ENCODE data around the gene LGALS14. TPM values are rescaled to one million over a fixed set of nuclear protein-coding genes. Genes with fewer than 3 reads are reported as not detected.

Gene LGALS14
- total RNA-seq, 1 experiment from 2014 or later, result not detected

- Histone ChIP-seq H3K36me3 (ENCODE audit: control insufficient read depth in 1 of 2, insufficient read depth in 2 of 2, low read length in 2 of 2) (no peaks in the 10 kb centered on the region), H3K27me3 (ENCODE audit: insufficient read depth, low read length) (0 out of 2 replicates have a peak, but pooled peaks cover 3% of the 10 kb centered on the region), H3K4me2 (ENCODE audit: low read length) (no peak overlapping the region), H3K9me3 (ENCODE audit: control insufficient read depth in 1 of 2, insufficient read depth in 1 of 2, low read depth in 1 of 2, low read length in 2 of 2) (no peaks in the 10 kb centered on the region), H3K4me1 (ENCODE audit: control insufficient read depth in 1 of 2, insufficient read depth in 2 of 2, low read length in 2 of 2) (peaks cover 0 to 5% of the 10 kb centered on the region in 2 experiments; a peak in 1 of 4 replicates), H3K9me2 (ENCODE audit: insufficient read depth) (no peaks in the 10 kb centered on the region), H3K27ac (ENCODE audit: low read depth, low read length) (no peak overlapping the region), H3K4me3 (replicated peaks in 1 of 2; ENCODE audit: low read depth in 1 of 2, low read length in 2 of 2) (no peak overlapping the region), H2AFZ (ENCODE audit: low read depth, low read length, poor library complexity, severe bottlenecking) (no peak overlapping the region), H3K79me2 (ENCODE audit: insufficient read depth, low read length) (no peaks in the 10 kb centered on the region), H4K20me1 (ENCODE audit: insufficient read depth) (no peaks in the 10 kb centered on the region), H3K9ac (ENCODE audit: low read length) (no peak overlapping the region)
- no peak for DNase-seq (ENCODE audit: low read depth, low spot score)
- ChIA-PET CTCF (interaction anchor here (1.5 to 4.0 kb wide), 4 partner anchors 117 to 232 kb away, joined by 4 to 47 read pairs (median 11); no protein-coding TSS in a partner anchor), RAD21 (ENCODE audit: low non-redundant PET in 1 of 2, low total read pairs in 2 of 2, uncharacterized antibody in 2 of 2, unreplicated experiment in 2 of 2) (no interaction called here), POLR2A (no interaction called here)
- no TSS peak for BruUV-seq (replicated peaks)
- no peak for TF ChIP-seq REST (IDR thresholded peaks at IDR 0.05; ENCODE audit: low read depth)
- TF ChIP-seq ATF3 (IDR thresholded peaks at IDR 0.05), result no peak
- ATAC-seq, result no peak
- intact Hi-C loops (cut with micrococcal nuclease), result no loop called here
Observed at GRCh38 chr19:39670998-39671397, 33.3 kb upstream of the LGALS14 start.

GRCh38 chr19:39671739-39672363, 32.4 kb upstream of the LGALS14 start:
- DNase-seq (ENCODE audit: low read depth, low spot score) (peak; percentile 66), ATAC-seq (peak; percentile 96)
- ChIA-PET POLR2A (no interaction called here), CTCF (interaction anchor here (1.0 to 4.0 kb wide), 6 partner anchors 118 to 233 kb away, joined by 3 to 47 read pairs (median 6); no protein-coding TSS in a partner anchor), RAD21 (ENCODE audit: low non-redundant PET in 1 of 2, low total read pairs in 2 of 2, uncharacterized antibody in 2 of 2, unreplicated experiment in 2 of 2) (no interaction called here)
- Histone ChIP-seq H3K4me1 (ENCODE audit: control insufficient read depth in 1 of 2, insufficient read depth in 2 of 2, low read length in 2 of 2) (peaks cover 0 to 6% of the 10 kb centered on the region in 2 experiments; a peak in 1 of 4 replicates), H3K9ac (ENCODE audit: low read length) (no peak overlapping the region), H3K9me3 (ENCODE audit: control insufficient read depth in 1 of 2, insufficient read depth in 1 of 2, low read depth in 1 of 2, low read length in 2 of 2) (no peaks in the 10 kb centered on the region), H4K20me1 (ENCODE audit: insufficient read depth) (no peaks in the 10 kb centered on the region), H3K27me3 (ENCODE audit: insufficient read depth, low read length) (0 out of 2 replicates have a peak, but pooled peaks cover 3% of the 10 kb centered on the region), H3K4me3 (replicated peaks in 1 of 2; ENCODE audit: low read depth in 1 of 2, low read length in 2 of 2) (no peak overlapping the region), H3K27ac (ENCODE audit: low read depth, low read length) (no peak overlapping the region), H3K9me2 (ENCODE audit: insufficient read depth) (no peaks in the 10 kb centered on the region), H3K4me2 (ENCODE audit: low read length) (no peak overlapping the region), H3K36me3 (ENCODE audit: control insufficient read depth in 1 of 2, insufficient read depth in 2 of 2, low read length in 2 of 2) (no peaks in the 10 kb centered on the region), H2AFZ (ENCODE audit: low read depth, low read length, poor library complexity, severe bottlenecking) (peak overlapping the region; percentile 69), H3K79me2 (ENCODE audit: insufficient read depth, low read length) (no peaks in the 10 kb centered on the region)
- BruUV-seq (replicated peaks), result no TSS peak
- intact Hi-C loops (cut with micrococcal nuclease), result loop anchor here (1.0 kb wide), 4 partner anchors 121 to 260 kb away; partner anchors contain the start of gene PLEKHG2
- TF ChIP-seq EZH2 (IDR thresholded peaks at IDR 0.05), result no peak
- no peak for TF ChIP-seq FOSL1 (IDR thresholded peaks at IDR 0.05; ENCODE audit: low read depth)
- TF ChIP-seq POLR2A (IDR thresholded peaks at IDR 0.05; ENCODE audit: borderline replicate concordance, extremely low read depth, insufficient read depth, insufficient read length), result no peak
- no peak for TF ChIP-seq ATF3 (IDR thresholded peaks at IDR 0.05)
- no peak for TF ChIP-seq SP1 (IDR thresholded peaks at IDR 0.05; ENCODE audit: low read depth)
- no peak for TF ChIP-seq ZNF274 (IDR thresholded peaks at IDR 0.05; ENCODE audit: low read depth, low read length)
- TF ChIP-seq ELF1 (IDR thresholded peaks at IDR 0.05; ENCODE audit: borderline replicate concordance, low read depth), result no peak
- TF ChIP-seq, protein P1, sequence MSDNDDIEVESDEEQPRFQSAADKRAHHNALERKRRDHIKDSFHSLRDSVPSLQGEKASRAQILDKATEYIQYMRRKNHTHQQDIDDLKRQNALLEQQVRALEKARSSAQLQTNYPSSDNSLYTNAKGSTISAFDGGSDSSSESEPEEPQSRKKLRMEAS (IDR thresholded peaks at IDR 0.05), result no peak
- TF ChIP-seq EGR1 (IDR thresholded peaks at IDR 0.05; ENCODE audit: low read depth), result no peak
- no peak for TF ChIP-seq TCF7L2 (IDR thresholded peaks at IDR 0.05; ENCODE audit: borderline replicate concordance, extremely low read depth, insufficient read depth, insufficient read length)
- peak; percentile 45 to 75 (median 62); a peak in 4 of 6 replicates for TF ChIP-seq CTCF (IDR thresholded peaks at IDR 0.05 in 2 of 3, conservative IDR thresholded peaks at IDR 0.05 in 1 of 3; ENCODE audit: borderline replicate concordance in 1 of 3, insufficient read depth in 1 of 3, low read depth in 2 of 3, low read length in 2 of 3)
- peak; percentile 92 for TF ChIP-seq RAD21 (IDR thresholded peaks at IDR 0.05; ENCODE audit: low read depth)
